Colonic mucosa (tissue), 4 donors: ENCODE measurements around the gene HDAC9. TPM values are rescaled to one million over a fixed set of nuclear protein-coding genes. Genes with fewer than 3 reads are reported as not detected.

Experiments
- DNase-seq: peaks from one replicate; pipeline ENCODE4 v3.0.0-alpha.2; 2020
- H3K27ac ChIP-seq: fragments of 200-600 bp; one replicate; pipeline ENCODE4 v1.8.0; 2021
- H3K27me3 ChIP-seq: fragments of 200-600 bp; one replicate; pipeline ENCODE4 v1.8.0; 2021
- H3K36me3 ChIP-seq: fragments of 200-600 bp; one replicate; pipeline ENCODE4 v1.8.0; 2021
- H3K4me1 ChIP-seq: fragments of 200-600 bp; one replicate; pipeline ENCODE4 v1.8.0; 2021; ENCODE audit warnings: mild to moderate bottlenecking
- H3K4me3 ChIP-seq: fragments of 200-600 bp; one replicate; pipeline ENCODE4 v1.8.0; 2021
- H3K9ac ChIP-seq, 2 donors: one replicate each; pipeline ENCODE4 v1.7.0; 2013; ENCODE audit warnings: control low read depth in 2 of 2, low read depth in 2 of 2, low read length in 2 of 2
- H3K9me3 ChIP-seq: fragments of 200-600 bp; one replicate; pipeline ENCODE4 v1.8.0; 2021
- intact Hi-C: fragments of 100-400 bp; cut with DNase I; formaldehyde crosslinking; loops from one replicate; pipeline ENCODE4 v1.14.1; 2022
- total RNA-seq, 2 donors: library from RNA; stranded (reverse); fragmentation: NEBNext Ultra II Directional in 1 of 2; extraction: Animal tissue kit (Norgen Biotek cat#: 25700) in 1 of 2; gene quantifications; one replicate each; pipeline ENCODE4 v1.2.1, GENCODE V29; 2021
- TF ChIP-seq, protein P1 (sequence below): fragments of 200-600 bp; IDR thresholded peaks from one replicate; pipeline ENCODE4 v1.8.0; 2022; ENCODE audit warnings: antibody characterized with exemption, mild to moderate bottlenecking
- donor health status: healthy.
- donor health status: DM: no; HTN: no; CAD: no.
- donor health status: DM: no; HTN: no; CAD: no.

The HDAC9 gene
- total RNA-seq, 2 donors from 2014 or later: 2.6 to 8.7 TPM

DNA sequence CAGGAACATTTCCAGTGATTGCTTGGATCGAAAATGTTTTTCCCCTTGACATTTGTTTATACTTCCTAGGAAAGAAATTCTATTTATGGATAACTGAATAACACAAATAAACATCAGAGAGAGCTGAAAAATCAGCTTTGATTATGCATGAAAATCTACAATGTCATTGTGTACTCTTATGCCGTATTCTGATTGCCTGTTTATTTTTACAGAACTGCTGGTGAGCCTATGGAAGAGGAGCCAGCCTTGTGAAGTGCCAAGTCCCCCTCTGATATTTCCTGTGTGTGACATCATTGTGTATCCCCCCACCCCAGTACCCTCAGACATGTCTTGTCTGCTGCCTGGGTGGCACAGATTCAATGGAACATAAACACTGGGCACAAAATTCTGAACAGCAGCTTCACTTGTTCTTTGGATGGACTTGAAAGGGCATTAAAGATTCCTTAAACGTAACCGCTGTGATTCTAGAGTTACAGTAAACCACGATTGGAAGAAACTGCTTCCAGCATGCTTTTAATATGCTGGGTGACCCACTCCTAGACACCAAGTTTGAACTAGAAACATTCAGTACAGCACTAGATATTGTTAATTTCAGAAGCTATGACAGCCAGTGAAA is 500.4 kb downstream of the HDAC9 start:
- no peaks in the 10 kb centered on the region for H3K9me3 ChIP-seq
- no peak overlapping the region for H3K27ac ChIP-seq
- no peaks in the 10 kb centered on the region for H3K27me3 ChIP-seq
- TF ChIP-seq, protein P1, sequence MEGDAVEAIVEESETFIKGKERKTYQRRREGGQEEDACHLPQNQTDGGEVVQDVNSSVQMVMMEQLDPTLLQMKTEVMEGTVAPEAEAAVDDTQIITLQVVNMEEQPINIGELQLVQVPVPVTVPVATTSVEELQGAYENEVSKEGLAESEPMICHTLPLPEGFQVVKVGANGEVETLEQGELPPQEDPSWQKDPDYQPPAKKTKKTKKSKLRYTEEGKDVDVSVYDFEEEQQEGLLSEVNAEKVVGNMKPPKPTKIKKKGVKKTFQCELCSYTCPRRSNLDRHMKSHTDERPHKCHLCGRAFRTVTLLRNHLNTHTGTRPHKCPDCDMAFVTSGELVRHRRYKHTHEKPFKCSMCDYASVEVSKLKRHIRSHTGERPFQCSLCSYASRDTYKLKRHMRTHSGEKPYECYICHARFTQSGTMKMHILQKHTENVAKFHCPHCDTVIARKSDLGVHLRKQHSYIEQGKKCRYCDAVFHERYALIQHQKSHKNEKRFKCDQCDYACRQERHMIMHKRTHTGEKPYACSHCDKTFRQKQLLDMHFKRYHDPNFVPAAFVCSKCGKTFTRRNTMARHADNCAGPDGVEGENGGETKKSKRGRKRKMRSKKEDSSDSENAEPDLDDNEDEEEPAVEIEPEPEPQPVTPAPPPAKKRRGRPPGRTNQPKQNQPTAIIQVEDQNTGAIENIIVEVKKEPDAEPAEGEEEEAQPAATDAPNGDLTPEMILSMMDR: no peak
- H3K36me3 ChIP-seq: no peaks in the 10 kb centered on the region
- no peak for DNase-seq
- no peak overlapping the region for H3K9ac ChIP-seq
- no peaks in the 10 kb centered on the region for H3K4me1 ChIP-seq
- intact Hi-C loops: no loop called here
- no peak overlapping the region for H3K4me3 ChIP-seq

- no peaks in the 10 kb centered on the region for H3K36me3 ChIP-seq
- intact Hi-C loops: no loop called here
- no peak overlapping the region for H3K27ac ChIP-seq
- no peak for DNase-seq
- no peaks in the 10 kb centered on the region for H3K9me3 ChIP-seq
- H3K4me1 ChIP-seq: no peaks in the 10 kb centered on the region
- no peaks in the 10 kb centered on the region for H3K27me3 ChIP-seq
- no peak overlapping the region for H3K9ac ChIP-seq
- TF ChIP-seq, protein P1: no peak
- H3K4me3 ChIP-seq: no peak overlapping the region
These were observed 501.0 kb downstream of the HDAC9 start for GRCh38 chr7:18996583-18996982.

DNA sequence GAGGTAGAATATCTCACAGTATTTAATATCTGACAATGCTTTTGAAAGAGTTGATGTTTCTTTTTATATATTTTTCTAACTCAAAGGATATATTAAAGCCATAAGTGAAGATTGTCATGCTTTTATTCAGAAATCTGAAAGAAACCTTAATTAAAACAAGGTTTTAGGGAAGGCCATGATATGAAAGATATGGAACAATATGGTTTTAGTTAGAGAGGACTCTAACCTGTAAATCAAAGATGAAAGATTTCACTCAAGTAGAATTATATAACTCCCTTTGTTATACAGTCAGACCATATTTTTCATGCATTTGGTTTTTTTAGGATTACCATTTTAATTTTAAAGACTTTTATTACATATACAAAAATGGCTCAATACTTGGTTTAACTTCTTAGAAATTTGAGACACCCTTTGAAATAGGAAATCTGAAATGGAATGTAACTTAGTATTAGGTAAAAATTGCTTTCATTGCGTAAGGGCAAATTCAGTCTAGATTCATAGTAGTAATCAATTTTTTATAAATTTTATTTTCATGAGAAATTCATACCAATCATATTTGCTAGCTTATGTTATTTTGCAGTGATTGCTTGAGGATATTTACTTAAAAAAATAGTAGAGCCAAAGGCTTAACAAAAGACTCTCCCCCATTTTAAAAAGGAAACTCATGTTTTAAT is 502.1 kb downstream of the HDAC9 start:
- DNase-seq: no peak
- Histone ChIP-seq H3K4me1 (no peaks in the 10 kb centered on the region), H3K27me3 (no peaks in the 10 kb centered on the region), H3K36me3 (no peaks in the 10 kb centered on the region), H3K9me3 (no peaks in the 10 kb centered on the region), H3K9ac (no peak overlapping the region), H3K4me3 (no peak overlapping the region), H3K27ac (no peak overlapping the region)
- TF ChIP-seq, protein P1: no peak
- intact Hi-C loops: no loop called here

DNA sequence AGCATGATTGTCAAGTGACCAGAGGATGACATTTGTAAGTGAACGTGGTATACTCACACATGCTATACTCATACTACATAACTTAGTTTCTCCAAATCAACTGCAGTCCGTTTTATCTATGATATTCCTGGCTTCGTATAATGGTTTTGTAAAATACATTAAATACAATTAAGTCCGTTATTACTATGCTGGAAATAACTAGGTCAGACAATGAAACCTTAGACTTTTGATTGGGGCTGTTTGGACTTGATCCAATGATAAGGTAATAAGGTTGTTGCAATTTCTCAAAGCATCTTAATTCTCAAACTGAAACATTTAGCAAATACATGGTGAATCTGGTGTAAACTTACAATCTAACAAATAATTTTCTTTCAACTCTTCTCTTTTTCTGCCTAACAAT is 504.9 kb downstream of the HDAC9 start:
- Histone ChIP-seq H3K36me3 (no peaks in the 10 kb centered on the region), H3K27ac (no peak overlapping the region), H3K4me1 (no peaks in the 10 kb centered on the region), H3K9me3 (no peaks in the 10 kb centered on the region), H3K27me3 (no peaks in the 10 kb centered on the region), H3K9ac (no peak overlapping the region), H3K4me3 (no peak overlapping the region)
- TF ChIP-seq, protein P1: no peak
- DNase-seq: no peak
- intact Hi-C loops: no loop called here

DNA sequence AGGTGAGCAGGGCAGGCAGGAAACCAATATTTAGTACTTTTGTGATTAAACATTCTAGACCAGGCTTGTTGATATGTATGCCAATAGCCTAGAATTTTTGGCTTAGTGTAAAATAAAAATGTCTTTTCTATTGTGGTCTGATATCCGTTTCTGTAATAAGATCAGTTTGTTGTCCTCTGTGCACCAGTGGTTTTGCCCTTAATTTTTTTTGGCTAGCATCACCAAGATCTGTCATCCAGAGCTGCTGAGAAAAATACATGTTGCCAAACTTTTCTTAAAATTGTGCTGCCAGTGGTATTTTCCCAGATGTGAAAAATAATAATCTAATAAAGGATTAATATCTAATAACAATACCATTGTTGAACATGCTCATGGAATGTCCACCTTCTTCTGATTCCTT is 506.3 kb downstream of the HDAC9 start:
- intact Hi-C loops: no loop called here
- Histone ChIP-seq H3K27me3 (no peaks in the 10 kb centered on the region), H3K4me1 (no peaks in the 10 kb centered on the region), H3K9ac (no peak overlapping the region), H3K27ac (no peak overlapping the region), H3K36me3 (no peaks in the 10 kb centered on the region), H3K9me3 (no peaks in the 10 kb centered on the region), H3K4me3 (no peak overlapping the region)
- TF ChIP-seq, protein P1: no peak
- DNase-seq: no peak
